HG03378 (cell line): ENCODE data around the gene GALNT7.
A peak's percentile ranks its signal among the peaks of the same experiment; 100 is the strongest.

Experiments used
- ATAC-seq: cut with Tn5 transposase; IDR thresholded peaks from one replicate; pipeline ENCODE4 v1.9.1; 2021; ENCODE audit warnings: mild to moderate bottlenecking, moderate library complexity; ENCODE audit not compliant: unreplicated experiment

Gene GALNT7

GRCh38 chr4:173230062-173230461 is 61.5 kb downstream of the GALNT7 start:
- no peak for ATAC-seq

GRCh38 chr4:173231916-173232315 is 63.3 kb downstream of the GALNT7 start:
- peak; percentile 77 for ATAC-seq

- no peak for ATAC-seq
Measured at GRCh38 chr4:173233857-173234256, 65.2 kb downstream of the GALNT7 start.

DNA sequence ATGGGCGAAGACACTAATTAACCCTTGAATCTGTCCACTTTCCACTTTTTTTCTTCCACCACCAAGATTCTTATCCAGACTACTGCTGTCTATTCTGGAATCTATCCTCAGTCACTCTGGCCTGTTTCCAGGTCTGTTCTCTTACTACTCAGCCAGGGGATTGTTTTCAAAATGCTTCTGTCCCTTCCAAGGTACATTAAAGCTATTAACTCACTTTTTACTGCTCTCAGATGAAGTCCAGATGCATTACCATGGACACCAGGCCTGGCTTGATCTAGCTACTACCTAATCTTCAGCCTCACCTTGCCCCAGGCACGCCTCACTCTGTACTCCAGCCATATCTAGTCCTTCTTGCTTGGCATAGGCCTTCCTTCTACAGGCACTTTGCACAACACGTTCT is 66.4 kb downstream of the GALNT7 start:
- no peak for ATAC-seq

DNA sequence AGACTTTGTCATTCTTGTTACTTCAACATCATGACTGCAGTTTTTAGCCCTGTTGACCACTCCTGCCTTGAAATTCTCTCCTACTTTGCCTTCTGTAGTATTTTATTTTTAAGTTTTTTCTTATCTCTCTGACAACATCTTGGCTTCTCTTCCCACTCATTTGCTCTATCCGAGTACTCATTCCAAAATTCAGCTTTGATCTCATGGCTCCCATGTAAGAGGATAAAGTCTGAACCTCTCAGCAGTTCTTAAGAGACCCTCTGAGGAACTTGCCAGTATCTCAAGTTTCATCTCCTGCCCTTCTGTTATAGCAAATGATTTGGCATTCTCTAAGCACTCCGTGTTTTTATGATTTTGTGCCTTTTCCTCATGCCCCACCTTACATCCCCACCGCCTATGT is 67.7 kb downstream of the GALNT7 start:
- ATAC-seq, result no peak

GRCh38 chr4:173237152-173237551 is 68.5 kb downstream of the GALNT7 start:
- no peak for ATAC-seq

DNA sequence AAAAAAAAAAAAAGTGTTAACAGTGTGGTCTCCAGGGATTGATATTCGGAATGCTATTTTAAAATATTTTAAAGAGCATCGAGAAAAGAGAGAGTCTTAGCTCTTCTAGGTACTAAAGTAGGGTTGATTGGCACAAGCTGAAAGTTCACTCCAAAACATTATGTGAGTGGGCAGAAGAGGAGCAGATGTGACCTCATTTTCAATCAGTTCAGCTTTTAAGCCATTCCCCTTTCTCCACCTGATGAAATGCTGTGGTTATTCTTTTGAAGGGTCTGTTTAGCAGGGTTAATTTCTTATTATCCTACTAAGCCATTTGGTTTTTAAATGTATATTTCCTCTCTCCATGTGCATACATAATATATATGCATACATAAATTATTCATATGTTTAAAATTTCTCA is 69.2 kb downstream of the GALNT7 start:
- ATAC-seq, result no peak

GRCh38 chr4:173240696-173241095 is 72.1 kb downstream of the GALNT7 start:
- ATAC-seq, result no peak

DNA sequence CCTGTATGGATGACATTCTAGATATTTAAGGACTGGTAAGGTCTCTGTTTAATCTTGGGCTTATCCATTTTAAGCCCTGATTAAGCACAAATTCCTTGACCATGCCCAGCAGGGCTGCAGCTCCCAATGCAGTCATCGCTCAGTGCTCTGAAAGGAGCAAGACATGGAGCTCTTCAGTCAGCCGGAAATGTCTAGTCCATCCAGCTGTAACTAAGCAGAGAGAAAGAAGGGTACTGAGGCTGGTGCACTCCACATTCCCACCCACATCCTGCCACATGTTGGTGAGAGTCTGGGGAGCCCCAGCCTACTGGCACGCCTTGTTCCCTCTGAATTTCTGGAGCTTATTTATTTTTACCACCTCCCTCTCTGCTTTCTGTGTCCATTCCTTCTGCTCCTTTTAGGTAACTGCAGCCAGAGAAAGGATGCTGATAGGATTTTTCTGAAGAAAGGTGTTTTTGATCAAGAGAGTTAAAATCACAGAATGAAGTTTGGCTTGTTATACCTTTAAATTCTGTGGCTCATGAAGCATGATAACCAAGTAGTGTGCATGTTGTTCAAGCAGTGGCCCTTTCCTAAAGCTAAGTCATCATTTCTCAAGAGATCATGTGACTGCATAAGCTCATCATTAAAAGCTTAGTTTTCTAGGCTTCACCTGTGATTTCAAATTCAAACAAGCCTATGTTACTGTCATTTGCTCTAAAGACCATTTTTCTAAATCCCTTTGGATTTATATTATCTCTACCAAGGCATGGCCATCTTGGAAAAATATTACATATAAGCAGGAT is 74.0 kb downstream of the GALNT7 start:
- no peak for ATAC-seq

GRCh38 chr4:173243321-173243720 is 74.7 kb downstream of the GALNT7 start:
- ATAC-seq, result no peak

- peak; percentile 71 for ATAC-seq
Measured at GRCh38 chr4:173243917-173244658, 75.5 kb downstream of the GALNT7 start.

GRCh38 chr4:173245952-173246351 is 77.3 kb downstream of the GALNT7 start:
- no peak for ATAC-seq

GRCh38 chr4:173246719-173247118 is 78.1 kb downstream of the GALNT7 start:
- ATAC-seq, result no peak

DNA sequence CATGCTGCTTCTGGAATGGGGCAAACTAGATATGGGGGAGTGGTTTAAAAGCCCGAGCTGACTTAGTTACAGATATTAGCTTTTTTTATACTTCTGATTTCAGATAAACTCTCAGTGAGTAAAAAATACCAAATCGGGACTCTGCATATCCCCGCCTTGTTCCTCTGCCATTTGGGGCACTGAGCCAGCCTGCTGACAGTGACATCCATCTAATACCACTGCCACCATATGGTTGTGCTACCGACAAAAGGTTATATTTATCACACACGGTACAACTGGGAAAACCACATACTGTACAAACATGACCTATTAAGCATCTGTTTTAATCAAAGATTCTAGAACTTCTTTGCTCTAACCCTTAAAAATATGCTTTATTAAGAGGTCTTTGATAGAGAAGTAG is 78.7 kb downstream of the GALNT7 start:
- no peak for ATAC-seq

DNA sequence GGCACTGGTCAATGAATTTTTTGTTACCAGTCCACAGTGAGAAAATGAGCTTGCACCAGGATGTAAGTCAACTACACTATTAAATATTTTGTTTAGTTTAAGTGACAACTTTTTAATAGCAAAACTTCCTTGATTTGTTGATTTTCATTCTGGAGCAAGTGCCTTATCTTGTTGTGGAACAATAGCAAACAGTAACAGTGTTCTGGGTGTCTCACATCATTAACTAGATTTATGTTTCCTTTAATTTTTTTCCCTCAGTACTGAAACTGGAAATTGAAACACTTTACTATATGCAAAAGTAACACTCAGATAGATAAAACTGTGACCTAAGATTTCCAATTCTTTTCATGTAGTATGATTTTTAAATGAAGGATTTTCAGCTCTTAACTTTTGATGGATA is 80.1 kb downstream of the GALNT7 start:
- ATAC-seq, result no peak

DNA sequence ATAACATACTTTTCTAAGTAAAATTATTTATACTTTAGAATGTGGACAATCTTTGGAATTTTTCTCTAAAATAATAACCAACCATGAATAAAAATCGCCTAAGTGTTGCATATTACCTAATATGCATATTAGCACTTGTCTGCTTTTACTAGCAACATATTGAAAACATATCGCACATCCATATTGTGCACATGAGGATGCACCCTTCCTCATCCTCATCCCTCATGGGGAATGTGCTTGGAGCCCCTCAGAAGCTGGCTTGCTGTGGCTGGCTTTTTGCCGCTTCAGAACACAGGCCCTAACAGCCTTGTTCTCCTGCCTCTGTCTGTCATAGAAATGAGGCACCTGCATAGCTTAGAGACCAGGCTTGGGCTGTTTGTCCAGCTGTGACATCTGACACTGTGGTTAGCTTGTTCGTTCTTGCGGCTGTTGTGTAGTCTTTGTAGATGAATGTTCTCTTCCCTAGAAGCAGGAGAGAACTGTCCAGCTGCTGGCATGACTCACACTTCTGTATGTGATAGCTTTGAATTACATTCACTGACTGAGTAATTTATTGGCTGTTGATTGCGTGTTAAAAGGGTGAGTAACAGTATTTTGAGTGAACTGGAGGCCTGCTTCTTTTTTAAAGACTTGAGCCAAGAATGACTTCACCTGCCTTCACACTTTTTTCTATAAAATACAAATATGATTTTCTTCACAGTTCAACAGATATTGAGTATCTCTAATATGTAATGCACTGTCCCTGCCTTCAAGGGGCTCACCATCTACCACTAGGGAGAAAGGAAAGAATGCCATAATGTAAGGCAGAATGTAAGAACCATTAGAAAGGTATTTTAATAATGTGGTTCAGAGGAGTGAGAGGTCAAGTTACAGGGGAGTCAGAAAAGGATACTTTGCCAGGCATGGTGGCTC is 83.7 kb downstream of the GALNT7 start:
- ATAC-seq, result peak; percentile 97

- no peak for ATAC-seq
Measured at GRCh38 chr4:173253561-173253960, 85.0 kb downstream of the GALNT7 start.

- ATAC-seq, result no peak
Measured at GRCh38 chr4:173254646-173255045, 86.0 kb downstream of the GALNT7 start.

DNA sequence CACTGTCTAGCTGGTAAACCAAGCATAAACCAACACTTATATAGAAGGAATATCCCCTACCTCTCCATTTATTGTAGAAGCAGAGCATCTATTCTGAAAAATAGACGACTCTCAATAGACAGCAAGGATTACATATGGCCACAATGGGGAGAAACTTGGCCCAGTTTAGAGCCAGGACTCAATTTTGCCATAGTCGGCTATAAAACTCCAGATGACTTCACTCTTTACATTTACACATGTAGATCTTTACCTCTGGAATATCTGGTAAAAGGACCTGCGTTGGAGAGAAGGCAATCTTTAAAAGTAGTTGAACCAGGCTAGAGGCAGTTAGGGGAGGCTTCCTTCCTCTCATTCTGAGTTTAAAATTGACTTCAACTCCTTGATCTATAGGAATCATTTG is 88.2 kb downstream of the GALNT7 start:
- no peak for ATAC-seq

DNA sequence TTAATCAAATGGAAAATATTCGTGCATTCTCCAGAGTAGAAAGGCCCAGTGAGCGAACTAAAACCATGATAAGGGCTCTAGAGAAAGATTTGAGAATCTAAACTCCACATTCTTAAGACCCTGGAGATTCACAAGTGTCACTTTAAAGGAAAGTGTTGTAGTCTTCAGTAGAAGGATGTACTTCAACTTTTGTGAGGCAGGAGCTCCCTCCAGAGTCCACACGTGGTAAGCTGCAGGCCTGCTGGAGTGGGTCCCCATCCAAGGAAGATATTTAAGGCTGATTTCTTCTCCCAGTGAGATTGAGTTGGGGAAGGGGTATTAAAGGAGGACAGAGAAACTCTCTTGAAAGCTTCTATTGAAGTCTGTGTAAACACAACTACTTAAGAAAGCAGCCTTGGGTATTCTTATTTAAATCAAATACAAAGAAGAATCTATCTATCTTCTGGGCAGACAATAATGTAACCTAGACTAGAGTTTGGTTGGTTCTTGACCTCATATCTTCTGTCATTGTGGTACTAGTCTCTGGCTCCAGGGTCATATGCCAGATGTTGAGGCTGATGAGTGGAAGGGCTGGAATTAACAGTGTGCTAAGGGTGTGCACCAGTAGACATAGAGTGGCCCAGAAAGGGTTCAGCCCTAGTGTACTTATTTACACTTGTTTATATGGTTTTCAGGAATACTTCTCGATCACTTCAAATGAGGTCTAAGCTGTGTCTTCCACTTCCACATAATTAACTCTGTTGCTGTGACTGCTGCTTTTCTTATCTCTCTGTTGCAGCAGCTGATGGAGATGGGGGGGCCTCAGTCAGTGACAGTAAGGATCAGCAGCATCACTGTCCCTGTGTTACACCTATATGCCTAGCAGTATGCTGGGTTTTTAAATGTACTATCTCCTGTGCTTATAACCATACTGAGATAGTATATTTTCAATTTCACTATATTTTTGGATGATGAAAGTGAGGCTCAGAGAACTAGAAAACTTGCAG is 89.4 kb downstream of the GALNT7 start:
- ATAC-seq, result peak; percentile 88
